Ishikawa (cell line): ENCODE results near the gene SF3B2.

Experiments used
- CEBPB ChIP-seq: IDR thresholded peaks from 2 replicates; pipeline ENCODE4 v1.6.1; 2012
- CREB1 ChIP-seq: IDR thresholded peaks from 2 replicates; pipeline ENCODE4 v1.6.1; 2012; ENCODE audit warnings: low read depth
- EGR1 ChIP-seq: IDR thresholded peaks from 2 replicates; pipeline ENCODE4 v1.6.1; 2012
- EP300 ChIP-seq: IDR thresholded peaks from 2 replicates; pipeline ENCODE4 v1.6.1; 2012; ENCODE audit warnings: borderline replicate concordance
- FOXM1 ChIP-seq: IDR thresholded peaks from 2 replicates; pipeline ENCODE4 v1.6.1; 2012; ENCODE audit warnings: low read depth, borderline replicate concordance
- MAX ChIP-seq: IDR thresholded peaks from 2 replicates; pipeline ENCODE4 v1.6.1; 2012
- NFIC ChIP-seq: IDR thresholded peaks from 2 replicates; pipeline ENCODE4 v1.6.1; 2012
- RAD21 ChIP-seq: IDR thresholded peaks from 2 replicates; pipeline ENCODE4 v1.6.1; 2012; ENCODE audit warnings: low read depth
- REST ChIP-seq: IDR thresholded peaks from 2 replicates; pipeline ENCODE4 v1.6.1; 2012; ENCODE audit warnings: low read depth, mild to moderate bottlenecking
- TAF1 ChIP-seq: IDR thresholded peaks from 2 replicates; pipeline ENCODE4 v1.6.1; 2012; ENCODE audit warnings: low read depth, mild to moderate bottlenecking
- TCF12 ChIP-seq: IDR thresholded peaks from 2 replicates; pipeline ENCODE4 v1.6.1; 2012; ENCODE audit warnings: low read depth
- TEAD4 ChIP-seq: IDR thresholded peaks from 2 replicates; pipeline ENCODE4 v1.6.1; 2012
- USF1 ChIP-seq: IDR thresholded peaks from 2 replicates; pipeline ENCODE4 v1.6.1; 2012
- YY1 ChIP-seq: IDR thresholded peaks from 2 replicates; pipeline ENCODE4 v1.6.1; 2012; ENCODE audit warnings: low read depth
- ZBTB7A ChIP-seq: IDR thresholded peaks from 2 replicates; pipeline ENCODE4 v1.6.1; 2012; ENCODE audit warnings: low read depth

The SF3B2 gene

GRCh38 chr11:66004186-66004585 is 48.0 kb upstream of the SF3B2 start:
- TF ChIP-seq TCF12 (no peak), FOXM1 (no peak), RAD21 (no peak), TEAD4 (no peak)

GRCh38 chr11:66006134-66006890 is 45.9 kb upstream of the SF3B2 start:
- TF ChIP-seq TCF12 (0 out of 2 replicates have a peak, but pooled peaks have one; percentile 9), TEAD4 (no peak), EGR1 (no peak), YY1 (0 out of 2 replicates have a peak, but pooled peaks have one; percentile 21), MAX (peak; percentile 24; the same call in 1 of the 2 replicates), CEBPB (no peak), REST (no peak), FOXM1 (no peak), EP300 (no peak)

GRCh38 chr11:66006891-66007176 is 45.3 kb upstream of the SF3B2 start:
- TF ChIP-seq CREB1: no peak
- no peak for TF ChIP-seq REST
- peak; percentile 38; the same call in 1 of the 2 replicates for TF ChIP-seq EP300
- no peak for TF ChIP-seq ZBTB7A
- TF ChIP-seq TCF12: 0 out of 2 replicates have a peak, but pooled peaks have one; percentile 17
- no peak for TF ChIP-seq NFIC
- peak; percentile 61 for TF ChIP-seq TEAD4
- TF ChIP-seq FOXM1: no peak
- TF ChIP-seq RAD21: no peak

- TF ChIP-seq YY1 (0 out of 2 replicates have a peak, but pooled peaks have one; percentile 24), TAF1 (no peak), ZBTB7A (peak; percentile 49; the same call in 1 of the 2 replicates)
These were observed 44.9 kb upstream of the SF3B2 start for GRCh38 chr11:66007201-66007634.

- no peak for TF ChIP-seq MAX
- no peak for TF ChIP-seq NFIC
- no peak for TF ChIP-seq RAD21
- no peak for TF ChIP-seq FOXM1
- TF ChIP-seq CEBPB: no peak
- no peak for TF ChIP-seq TEAD4
- TF ChIP-seq USF1: no peak
- TF ChIP-seq TCF12: no peak
- TF ChIP-seq YY1: no peak
- no peak for TF ChIP-seq EGR1
- TF ChIP-seq TAF1: no peak
- no peak for TF ChIP-seq REST
- no peak for TF ChIP-seq ZBTB7A
- no peak for TF ChIP-seq CREB1
- no peak; the same call in 1 of the 2 replicates for TF ChIP-seq EP300
These were observed 44.1 kb upstream of the SF3B2 start for GRCh38 chr11:66008095-66008467.
